Inflammatory macrophage treated with lipopolysaccharide for 4 hours (primary cell): ENCODE measurements around the gene SYTL5.
"Not testable (repeated sequence)": the region's sequence is repeated elsewhere in the genome, so short reads cannot be mapped to it uniquely, and the experiment has no call there.

Experiments used
- DNase-seq: peaks from one replicate; pipeline ENCODE4 v3.0.0-alpha.2; 2020

SYTL5 gene

DNA sequence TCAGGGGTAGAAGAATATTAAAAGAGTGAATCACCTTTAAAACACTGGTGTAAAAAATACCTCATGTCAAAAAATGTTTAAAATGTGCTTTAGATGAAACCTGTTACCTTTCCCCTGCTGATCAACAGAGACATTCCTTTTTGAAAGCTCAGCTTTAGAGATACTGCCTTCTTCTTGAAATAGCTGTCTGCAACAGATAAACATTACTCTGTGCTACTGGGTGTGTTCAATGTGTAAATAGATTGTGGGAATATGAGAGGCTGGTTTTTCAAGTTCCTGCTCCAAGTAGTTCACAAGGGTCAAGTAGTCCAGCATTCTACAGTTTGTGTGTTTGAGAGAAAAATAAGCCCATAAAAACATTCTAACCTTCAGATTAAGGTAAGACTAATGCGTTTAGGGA lies at the start of gene SYTL5:
TSS of gene SYTL5 (plus strand) at position 263 of the 400 bp plus-strand sequence. CDS start 27,337 bp downstream, outside the sequence.
- DNase-seq, result no peak

DNA sequence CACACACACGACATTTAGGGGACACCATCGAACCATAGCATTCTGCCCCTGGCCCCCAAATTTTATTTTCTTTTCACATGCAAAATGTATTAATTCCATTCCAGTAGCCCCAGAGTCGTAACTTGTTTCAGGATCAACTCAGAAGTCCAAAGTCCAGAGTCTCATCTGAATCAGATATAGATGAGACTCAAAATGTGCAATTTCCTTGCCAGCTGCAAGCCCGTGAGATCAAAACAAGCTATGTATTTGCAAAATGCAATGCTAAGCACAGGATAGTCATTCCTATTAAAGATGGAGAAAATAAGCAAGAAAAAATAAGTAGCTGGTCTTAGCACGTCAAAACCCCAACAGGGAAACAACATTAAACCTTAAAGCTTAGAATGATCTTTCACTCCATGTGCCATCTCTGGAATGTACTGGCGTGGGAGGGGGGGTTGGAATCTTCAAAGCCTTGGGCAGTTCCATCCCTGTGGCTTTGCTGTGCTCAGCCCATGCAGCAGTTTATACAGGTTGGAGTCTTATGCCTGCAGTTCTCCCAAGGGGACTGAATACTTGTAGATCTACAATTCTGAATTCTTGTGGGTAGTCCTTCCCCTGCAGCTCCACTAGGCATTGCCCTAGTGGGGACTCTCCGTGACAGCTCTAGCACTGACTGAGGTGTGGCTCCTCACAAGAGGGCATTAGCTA lies 47.7 kb upstream of the SYTL5 start:
- DNase-seq, result no peak

DNA sequence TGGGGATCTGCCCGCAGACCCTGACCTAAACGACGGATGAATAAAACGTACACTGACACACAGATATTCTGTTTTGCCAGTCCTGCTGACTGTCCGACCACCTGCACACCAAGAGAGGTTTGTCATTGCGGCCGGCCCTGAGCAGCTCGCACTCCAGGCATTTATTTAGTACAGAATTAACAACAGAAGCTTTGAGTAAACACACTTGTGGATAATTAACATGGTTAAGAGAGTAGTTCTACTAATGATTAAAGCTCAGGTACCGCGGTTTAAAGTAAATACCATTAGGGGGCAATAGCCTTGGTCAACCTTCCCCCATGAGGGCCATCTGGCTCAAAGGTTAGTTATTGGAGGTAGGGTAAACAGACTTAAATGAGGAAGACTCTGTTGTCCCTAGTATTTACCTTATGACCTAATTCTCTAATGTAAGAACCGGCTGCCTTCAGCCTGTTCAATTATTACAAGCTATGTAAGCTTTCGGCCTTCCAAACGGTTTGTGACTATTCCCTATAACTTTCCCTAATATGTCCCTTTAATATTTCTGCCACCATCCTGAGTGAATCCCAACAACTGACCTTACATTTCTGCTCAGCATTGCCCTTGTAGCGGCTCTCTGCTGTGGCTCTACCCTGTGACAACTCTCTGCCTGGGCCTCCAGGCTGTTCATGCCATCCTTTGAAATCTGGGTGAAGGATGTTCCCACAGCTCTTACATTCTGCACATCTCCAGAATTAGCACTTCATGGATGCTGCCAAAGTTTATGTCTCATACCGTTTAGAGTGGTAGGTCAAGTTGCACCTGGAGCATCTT lies 46.9 kb upstream of the SYTL5 start:
- no peak for DNase-seq

DNA sequence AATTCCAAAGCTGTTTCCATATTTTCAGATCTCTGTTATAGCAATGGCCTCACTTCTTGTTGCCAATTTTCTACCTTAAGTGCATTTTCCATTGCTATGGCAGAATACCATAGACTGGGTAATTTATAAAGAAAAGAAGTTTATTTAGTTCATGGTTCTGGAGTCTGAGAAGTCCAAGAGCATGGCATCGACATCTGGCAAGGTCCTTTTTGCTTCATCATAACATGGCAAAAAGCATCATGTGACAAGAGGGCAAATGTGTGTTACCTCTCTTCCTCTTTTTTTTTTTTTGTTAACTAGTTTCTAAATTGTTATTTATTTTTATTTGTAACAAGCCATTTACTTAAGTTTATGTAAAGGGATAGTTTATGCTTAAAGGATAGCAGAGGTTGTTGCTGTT lies 45.2 kb upstream of the SYTL5 start:
- DNase-seq, result no peak

DNA sequence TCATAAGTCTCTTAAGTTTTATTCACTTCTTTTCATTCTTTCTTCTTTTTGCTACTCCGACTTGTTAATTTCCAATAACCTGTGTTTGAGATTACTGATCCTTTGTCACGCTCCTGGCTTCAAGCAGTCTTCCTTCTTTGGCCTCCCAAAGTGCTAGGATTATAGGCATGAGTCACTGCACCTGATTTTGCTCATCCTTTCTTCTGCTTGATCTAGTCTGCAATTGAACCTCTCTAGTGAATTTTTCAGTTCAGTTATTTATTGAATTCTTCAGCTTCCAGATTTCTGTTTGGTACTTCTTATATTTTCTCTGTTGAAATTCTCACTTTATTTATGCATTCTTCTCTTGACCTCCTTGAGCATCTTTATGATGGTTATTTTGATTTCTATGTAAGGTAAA lies 38.6 kb upstream of the SYTL5 start:
- no peak for DNase-seq

DNA sequence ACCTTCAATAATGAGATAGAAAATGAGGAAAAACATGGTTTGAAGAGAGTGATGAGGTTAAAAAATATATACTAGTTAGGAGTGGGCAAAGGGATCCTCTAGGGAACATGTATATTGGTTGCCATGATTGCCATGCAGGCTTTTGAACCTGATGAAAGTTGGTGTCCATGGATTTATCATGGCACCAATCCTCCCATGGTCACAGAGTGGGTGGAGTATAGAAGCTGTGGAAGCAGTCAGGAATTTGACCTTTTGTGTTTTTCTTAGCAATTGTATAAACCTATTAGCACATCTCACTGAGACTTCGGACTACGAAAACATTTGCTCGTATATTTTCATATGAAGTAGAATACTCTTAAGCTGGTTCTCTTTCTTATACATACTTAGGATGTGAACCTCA lies 30.9 kb upstream of the SYTL5 start:
- DNase-seq, result no peak

DNA sequence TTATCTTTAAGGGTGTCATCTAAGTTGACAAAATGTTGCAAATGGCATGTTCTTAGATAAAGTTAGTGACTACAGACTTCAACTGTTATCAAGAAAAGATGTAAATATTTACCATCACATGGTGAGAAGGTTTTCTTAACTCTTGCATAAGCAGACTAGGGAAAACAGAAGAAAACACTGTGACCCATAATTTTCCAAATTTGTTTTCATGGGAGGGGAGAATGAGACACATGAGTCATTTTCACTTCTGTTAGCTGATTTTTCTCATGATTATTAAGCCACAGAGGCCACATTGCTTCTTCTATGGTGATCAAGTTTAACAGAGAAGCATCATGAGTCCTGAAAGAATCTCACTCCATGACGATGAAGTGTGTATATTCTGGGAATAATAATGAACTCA lies 30.2 kb upstream of the SYTL5 start:
- DNase-seq, result no peak

DNA sequence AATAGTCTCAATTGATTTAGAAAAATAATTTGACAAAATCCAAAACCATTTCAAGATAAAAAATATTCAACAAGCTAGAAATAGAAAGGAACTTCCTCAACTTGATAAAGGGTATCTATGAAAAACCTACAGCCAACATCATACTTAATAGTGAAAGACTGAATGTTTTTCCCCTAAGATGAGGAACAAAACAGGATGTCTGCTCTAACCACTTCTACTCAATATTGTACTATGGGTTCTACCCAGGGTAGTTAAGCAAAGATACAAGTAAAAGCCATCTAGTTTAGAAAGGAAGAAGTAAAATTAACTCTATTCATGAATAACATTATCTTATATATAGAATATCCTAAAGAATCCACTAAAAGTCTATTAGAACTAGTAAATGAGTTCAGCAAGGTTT lies 21.5 kb upstream of the SYTL5 start:
- DNase-seq, result no peak

DNA sequence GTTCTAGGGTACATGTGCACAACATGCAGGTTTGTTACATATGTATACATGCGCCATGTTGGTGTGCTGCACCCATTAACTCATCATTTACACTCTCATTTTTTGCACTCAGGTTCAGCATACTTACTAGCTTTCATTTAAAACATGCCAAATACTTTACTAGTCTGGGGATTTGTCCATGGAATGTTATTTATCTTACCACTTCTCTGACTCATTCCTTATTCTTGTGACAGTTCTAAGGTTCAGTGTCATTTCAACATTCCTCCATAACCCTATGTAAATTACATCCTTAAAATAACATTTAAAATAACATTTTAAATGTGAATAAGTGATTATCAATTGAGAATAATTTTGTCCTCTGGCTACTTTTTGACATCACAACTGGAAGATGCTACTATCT lies 19.5 kb upstream of the SYTL5 start:
- no peak for DNase-seq

DNA sequence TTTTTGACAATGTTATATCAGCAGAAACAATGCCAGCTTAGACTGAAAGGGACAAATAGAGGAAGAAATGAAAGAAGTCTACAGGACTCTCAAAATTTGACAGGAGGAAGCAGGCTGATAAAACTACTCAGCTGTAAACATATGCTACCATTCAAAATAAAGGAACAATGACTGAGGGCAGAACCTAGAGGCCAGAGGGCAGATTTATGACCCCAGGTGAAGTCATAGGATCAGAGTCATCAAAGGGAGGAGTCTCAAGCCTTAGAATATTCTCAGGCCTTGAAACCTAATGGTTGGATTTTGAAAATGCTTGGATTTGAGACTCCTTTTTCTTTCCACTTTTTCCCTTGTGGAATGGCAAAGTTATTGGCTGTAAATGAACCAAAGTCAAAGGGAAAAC lies 17.0 kb upstream of the SYTL5 start:
- no peak for DNase-seq

DNA sequence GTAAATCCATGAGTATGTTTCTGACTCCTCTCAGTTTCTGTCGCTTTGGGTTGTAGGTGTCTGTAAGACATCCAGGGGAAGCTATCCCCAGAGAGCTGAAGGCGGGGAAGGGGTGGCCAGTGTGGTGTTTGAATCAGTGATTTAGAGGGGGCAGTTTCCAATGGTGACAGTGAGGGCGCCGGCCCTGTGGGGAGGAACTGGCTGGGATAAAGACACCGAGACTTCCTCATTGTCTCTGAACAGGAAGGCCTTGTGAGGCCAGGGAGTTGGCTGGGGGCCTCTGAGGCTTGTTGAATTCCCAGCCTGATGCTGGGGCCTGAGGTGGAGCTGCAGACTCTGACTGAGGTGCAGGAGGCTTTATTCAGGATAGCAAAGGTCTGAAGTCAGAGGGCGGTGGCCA lies 15.1 kb upstream of the SYTL5 start:
- DNase-seq, result not testable (repeated sequence)

DNA sequence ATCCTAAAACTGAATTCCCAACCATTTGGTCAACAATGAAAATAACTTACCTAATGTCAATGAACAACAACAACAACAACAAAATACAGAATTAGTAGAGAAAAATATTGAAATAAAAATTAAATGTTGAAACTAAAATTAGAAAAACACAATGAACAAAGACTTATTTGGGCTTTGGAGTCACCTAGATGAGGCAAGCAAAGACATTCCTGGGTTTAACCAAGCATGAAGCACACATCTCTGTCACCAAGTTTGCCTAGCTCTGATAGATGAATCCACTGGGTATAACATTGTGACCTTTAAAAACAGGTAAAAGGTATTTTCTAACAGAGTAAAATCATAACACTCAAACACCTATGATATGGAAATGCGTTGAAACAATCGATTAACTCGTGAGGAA lies 13.2 kb upstream of the SYTL5 start:
- DNase-seq, result no peak

DNA sequence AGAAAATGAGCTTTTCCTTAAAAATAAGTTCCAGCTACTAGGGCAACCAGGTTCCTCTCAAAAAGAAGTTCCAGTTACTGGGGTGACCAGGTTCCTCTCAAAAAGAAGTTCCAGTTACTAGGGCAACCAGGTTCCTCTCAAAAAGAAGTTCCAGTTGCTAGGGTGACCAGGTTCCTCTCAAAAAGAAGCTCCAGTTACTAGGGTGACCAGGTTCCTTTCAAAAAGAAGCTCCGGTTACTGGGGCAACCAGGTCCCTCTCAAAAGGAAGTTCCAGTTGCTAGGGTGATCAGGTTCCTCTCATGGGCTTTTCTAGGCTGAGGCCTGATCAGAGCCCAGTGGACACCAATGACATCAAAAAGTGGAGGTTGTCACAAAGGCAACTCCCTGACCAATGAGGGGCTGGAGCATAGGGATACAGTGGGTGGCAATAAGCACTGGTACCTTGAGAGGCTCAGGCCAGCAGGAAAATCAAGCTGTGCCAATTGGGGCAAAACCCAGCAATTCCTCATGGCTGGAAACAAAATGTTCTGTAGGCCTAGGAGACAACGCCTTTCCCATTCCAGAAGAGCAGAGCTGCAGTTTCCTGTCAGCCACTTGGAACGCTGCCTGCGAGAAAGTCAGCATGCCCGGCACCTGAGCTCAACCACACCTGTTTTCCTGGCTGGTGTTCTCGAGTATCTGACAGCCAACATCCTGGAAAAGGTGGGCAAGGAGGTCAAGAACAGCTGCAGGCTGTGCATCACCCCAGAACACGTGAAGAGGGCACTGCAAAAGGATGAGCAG lies 12.3 kb upstream of the SYTL5 start:
- no peak for DNase-seq

DNA sequence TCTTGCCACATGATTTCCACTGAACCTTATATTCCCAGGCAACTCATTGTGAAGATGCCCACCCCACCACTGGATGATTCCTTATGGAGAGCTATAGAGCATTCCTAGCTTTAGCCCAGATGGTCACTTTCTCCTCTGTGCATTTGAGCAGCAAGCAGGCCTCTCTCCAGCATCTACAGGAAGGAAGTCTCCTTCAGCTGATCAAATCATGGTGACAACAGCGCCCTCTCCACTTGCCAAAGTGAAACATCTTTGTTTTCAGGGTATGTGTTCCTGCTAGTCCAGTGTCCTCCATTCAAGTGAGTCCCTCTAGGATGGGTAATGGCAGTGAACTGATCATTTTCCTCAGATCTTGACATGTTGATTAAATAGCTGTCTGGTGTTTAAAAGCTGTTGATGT lies 10.9 kb upstream of the SYTL5 start:
- no peak for DNase-seq

DNA sequence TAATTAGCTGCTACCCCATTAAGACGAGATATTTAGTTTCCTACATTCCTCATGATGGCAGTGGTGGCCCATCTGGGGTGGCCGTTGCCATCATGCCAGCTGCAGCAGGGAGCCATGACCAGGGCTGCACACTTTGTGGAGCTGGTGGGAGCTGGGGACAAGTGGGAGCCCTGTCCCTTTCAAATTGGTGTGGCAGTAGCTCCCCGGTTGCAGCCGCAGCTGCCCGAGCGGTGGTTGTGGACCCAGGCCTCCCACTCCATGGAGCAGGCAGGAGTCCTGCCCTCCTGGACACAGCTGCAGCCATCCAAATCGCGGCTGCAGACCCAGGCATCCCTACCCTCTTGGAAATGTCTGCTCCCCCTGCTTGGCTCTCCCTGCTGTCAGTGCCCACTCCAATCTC lies 9.3 kb upstream of the SYTL5 start:
- no peak for DNase-seq

DNA sequence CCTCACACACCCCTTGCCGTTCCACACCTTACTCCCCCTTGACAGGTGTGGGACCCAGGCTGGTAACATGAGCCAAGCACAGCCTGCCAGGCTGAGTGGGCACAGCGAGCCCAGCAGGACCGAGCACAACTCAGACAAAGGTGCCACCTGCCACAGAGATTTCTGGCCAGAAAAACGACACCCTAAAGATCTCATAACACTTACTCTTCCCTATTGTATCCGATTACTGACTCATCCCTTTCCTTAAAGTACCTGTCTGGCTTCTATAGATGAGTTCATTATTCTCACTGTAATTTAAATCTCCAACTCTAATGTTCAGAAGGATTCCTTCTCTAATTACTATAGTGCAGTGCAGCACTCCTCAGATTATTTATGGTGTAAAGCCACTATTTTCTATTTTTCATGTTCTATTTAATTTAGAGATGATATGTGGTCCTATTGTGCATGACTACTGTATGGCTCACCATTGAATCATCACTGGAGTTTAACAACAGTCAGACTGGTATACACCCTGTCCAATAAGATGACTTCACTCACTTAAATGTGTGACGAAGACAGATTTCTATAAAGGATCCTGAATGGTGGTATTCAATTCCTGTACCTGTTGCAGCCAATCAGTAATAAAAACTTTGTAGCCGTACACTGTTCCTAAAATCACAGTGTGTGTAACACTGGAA lies 7.6 kb upstream of the SYTL5 start:
- DNase-seq, result no peak

DNA sequence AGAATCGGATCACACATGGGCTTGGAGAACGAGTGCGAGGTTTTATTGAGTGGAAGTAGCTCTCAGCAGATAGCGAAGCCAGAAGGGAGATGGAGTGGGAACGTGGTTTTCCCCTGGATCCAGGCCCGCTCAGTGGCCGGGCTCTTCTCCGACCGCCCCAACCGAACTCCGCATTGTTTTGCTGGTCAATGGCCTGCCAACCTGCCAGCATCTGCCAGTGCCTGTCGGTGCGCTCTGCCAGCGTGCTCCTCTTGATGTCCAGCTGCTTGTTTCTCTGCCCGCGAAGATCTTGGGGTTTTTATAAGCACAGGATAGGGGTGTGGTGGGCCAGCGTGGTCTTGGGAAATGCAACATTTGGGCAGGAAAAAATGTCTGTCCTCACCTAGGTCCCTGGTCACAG lies 5.6 kb upstream of the SYTL5 start:
- no peak for DNase-seq

DNA sequence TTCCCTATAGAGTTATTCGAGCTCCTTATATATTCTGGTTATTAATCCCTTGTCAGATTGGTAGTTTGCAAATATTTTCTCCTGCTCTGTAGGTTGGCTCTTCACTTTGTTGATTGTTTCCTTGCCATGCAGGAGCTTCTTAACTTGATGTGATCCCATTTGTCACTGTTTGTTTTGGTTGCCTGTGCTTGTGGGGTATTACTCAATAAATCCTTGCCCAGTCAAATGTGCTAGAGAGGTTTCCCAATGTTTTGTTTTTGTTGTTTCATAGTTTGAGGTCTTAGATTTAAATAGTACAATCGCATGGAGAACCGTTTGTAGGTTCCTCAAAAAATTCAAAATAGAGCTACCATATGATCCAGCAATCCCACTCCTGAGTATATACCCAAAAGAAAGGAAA lies 2.3 kb upstream of the SYTL5 start:
- DNase-seq, result no peak

DNA sequence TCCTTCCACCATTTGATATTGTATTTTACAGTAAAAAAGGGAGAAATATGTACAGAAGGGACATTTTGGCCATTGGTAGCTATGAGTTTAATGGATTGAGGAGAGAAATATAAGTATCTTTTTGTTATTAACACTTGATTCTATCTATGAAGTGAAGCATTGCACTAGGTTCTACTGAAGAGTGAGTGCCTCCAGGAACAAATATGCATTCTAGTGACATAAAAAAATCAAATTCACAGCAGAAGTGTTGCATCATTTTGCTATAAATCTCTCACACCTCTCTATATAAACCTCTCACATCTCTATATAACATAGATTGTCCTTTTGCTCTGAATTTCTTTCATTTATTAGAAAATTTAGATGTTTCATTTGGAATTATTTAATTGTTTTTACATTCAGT lies 425 bp downstream of the SYTL5 start:
- DNase-seq, result no peak

DNA sequence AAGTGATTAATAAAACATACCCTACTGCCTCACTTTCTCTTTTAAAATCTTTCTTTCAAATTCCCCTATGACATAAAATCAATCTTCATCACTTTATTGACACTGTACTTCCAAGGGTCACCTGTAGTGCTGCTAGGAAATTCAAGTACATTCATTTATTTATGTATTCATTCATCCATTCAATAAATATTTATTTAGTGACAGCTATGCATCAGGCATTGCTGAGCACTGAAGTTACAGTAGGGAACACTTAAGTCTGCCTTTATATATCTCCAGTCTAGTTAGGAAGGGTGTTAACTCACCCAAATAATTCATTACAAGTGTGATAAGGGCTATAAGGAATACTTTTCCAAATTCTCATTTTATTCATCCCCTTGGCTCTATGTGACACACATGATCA lies 2.3 kb downstream of the SYTL5 start:
- DNase-seq, result no peak

DNA sequence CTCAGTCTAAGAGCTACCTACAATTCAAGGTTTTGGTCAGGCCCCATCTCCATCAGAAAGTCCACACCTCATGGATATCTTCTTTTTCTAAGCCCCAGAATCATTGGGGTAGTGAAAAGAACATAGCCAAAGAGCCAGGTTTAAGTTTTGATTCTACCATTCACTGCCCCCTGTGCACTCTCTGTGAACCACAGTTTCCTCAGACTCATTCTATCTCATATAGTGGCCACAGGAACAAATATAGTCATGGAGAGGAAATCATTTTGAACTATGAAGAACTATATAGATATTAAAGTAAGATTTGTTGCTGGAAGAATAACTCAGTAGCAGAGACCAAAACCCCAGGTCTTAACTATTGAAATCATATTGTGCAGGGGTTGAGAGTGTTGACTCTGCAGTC lies 3.3 kb downstream of the SYTL5 start:
- DNase-seq, result no peak

DNA sequence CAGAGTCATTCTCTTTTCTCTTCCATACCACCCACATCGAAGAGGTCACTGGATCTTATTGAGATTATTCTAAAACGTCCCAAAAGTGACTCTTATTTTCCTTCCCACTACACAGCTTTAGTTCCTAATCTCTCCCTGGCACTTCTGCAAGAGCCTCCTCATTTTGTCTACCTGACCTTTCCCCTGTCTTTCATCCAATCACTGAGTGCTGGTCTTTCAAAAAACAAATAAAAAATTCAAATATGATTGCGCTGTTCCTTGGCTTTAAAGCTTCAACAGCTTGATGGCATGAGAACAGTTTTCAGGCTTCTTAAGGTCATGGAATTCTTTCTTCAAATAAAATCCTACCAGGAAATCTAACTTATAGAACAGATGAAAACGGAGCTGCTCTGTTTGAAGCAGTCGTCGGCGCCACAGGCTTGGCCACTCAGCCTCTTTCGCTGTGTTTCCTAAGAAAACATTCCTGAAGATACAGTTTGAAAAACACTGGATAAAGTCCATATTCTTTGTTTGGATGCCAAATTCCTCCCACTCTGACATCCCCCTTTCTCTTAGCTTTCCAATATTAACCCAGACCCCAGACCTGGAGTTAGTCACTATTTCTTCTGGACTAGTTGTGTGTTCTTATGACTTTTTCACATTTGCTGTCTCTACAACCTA lies 12.5 kb downstream of the SYTL5 start:
- no peak for DNase-seq

DNA sequence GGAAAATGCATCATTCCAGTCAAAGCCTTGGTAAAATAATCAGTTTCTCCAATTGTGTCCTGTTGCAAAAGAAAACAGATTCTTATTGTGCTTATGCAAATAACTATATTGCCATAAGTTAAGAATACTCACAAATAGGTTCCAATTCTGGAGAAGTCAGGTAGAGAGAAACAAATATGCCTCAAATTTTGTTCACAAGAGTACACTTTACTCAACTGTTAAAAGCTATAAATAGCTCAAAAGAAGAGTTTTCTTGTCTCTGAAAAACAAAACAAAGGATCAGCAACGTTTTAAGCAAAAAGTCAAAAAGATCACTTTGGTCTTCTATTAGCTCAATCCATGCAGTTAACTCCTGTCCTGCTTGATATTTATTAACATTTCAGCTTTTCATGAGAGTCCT lies 21.9 kb downstream of the SYTL5 start:
- no peak for DNase-seq
